Measurements from ENCODE around the gene PKP3.
"Not testable (repeated sequence)": the region's sequence is repeated elsewhere in the genome, so short reads cannot be mapped to it uniquely, and the experiment has no call there.

Gene PKP3

DNA sequence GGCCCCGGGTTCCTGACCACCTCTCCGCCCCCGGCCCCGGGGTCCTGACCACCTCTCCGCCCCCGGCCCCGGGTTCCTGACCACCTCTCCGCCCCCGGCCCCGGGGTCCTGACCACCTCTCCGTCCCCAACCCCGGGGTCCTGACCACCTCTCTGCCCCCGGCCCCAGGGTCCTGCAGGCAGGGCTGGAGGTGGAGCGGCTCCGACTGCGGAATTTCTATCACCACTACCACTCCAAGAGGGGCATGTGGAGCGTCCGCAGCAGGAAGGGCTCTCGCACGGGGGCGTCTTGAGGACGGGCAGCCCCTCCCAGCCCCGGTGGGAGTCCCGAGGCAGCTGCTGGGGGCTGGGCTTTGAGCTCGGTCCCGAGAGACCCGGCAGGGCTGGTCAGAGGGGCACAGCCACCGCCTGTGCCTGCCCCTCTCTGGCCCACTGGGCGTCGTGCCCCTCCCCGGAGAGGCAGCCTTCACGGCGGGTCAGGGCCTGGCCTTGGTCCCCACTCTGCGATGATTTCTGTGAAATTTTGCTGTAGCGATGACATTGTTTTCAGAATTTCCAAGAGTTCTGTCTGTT is 12.4 kb upstream of the PKP3 start:
- no peak overlapping the region for H3K27ac Mint-ChIP-seq
- H3K9me3 Mint-ChIP-seq = no peaks in the 10 kb centered on the region
- peaks cover 49% of the 10 kb centered on the region for H3K27me3 Mint-ChIP-seq
- no peaks in the 10 kb centered on the region for H3K36me3 Mint-ChIP-seq
- no peak for ATAC-seq
- H3K4me3 Mint-ChIP-seq = no peak overlapping the region
- no peaks in the 10 kb centered on the region for H3K4me1 Mint-ChIP-seq

- peaks cover 2% of the 10 kb centered on the region for H3K9me3 Mint-ChIP-seq
Measured at GRCh38 chr11:382081-382629, 11.9 kb upstream of the PKP3 start.

DNA sequence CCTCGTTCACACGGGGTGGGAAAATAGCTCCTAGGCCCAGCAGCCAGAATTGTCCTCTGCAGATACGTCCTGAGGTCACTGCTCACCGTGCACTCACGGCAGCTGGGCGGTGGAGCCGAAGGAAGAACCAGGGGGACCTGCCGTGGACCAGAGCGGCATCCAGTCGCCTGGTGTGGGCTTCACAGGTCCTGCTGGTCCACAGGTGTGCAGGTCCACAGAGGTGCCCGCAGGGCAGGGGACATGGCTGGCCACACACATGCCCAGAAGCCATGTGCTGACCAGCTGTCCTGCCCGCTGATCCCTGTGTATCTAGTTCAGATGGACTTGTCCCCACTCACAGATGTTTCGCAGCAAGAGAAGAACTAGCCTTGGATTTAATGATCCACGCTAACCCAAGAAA is 10.6 kb upstream of the PKP3 start:
- H3K4me3 Mint-ChIP-seq = no peak overlapping the region

More at GRCh38 chr11:382081-382629, 11.9 kb upstream of the PKP3 start:
- no peak overlapping the region for H3K27ac Mint-ChIP-seq
- H3K36me3 Mint-ChIP-seq = no peaks in the 10 kb centered on the region
- H3K4me3 Mint-ChIP-seq = no peak overlapping the region
- H3K4me1 Mint-ChIP-seq = no peaks in the 10 kb centered on the region
- ATAC-seq = no peak
- H3K27me3 Mint-ChIP-seq = peaks cover 49% of the 10 kb centered on the region

GRCh38 chr11:384511-384910 is 9.5 kb upstream of the PKP3 start:
- no peak overlapping the region for H3K27ac Mint-ChIP-seq
- H3K27me3 Mint-ChIP-seq = peaks cover 27% of the 10 kb centered on the region
- H3K9me3 Mint-ChIP-seq = peaks cover 4% of the 10 kb centered on the region
- no peaks in the 10 kb centered on the region for H3K36me3 Mint-ChIP-seq
- H3K4me1 Mint-ChIP-seq = no peaks in the 10 kb centered on the region
- no peak for ATAC-seq
- H3K4me3 Mint-ChIP-seq = no peak overlapping the region

More for the DNA sequence above, 10.6 kb upstream of the PKP3 start:
- Mint-ChIP-seq H3K9me3 (peaks cover 4% of the 10 kb centered on the region), H3K27ac (no peak overlapping the region), H3K36me3 (no peaks in the 10 kb centered on the region), H3K27me3 (peaks cover 37% of the 10 kb centered on the region), H3K4me1 (no peaks in the 10 kb centered on the region)
- no peak for ATAC-seq

DNA sequence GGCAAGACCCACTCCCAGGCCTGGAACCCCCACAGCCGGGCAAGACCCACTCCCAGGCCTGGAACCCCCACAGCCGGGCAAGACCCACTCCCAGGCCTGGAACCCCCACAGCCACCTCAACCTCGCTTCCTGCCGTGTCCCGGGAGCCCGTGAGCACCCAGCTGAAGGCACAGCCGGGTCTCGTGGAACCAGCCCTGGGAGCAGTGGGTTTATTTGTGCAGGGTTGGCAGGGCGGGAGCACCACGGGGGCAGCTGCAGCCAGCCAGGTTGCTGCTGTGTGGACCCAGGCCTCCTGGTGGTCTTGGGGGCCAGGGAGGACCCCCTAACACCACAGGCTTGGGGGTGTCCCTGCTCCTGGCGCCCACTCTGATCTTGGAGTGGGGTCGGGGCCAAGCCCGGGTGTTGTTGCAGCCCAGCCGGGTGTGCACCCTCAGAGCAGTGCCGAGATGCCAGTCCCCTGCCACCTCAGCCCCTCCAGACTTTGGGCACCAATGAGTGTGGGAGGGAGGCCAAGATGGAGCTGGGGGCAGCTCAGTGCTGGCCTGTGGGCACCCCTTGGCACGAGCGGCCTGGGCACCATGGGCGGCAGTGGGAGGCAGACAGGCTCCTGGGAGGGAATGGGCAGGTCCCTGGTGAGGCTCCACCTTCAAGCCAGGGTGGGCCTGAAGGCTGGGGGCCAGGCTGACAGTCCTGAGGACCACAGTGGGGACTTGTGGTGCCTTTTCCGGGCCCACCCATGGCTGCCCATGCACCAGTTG is 8.2 kb upstream of the PKP3 start:
- Mint-ChIP-seq H3K27ac (no peak overlapping the region), H3K27me3 (peaks cover 27% of the 10 kb centered on the region), H3K4me1 (no peaks in the 10 kb centered on the region), H3K9me3 (peaks cover 4% of the 10 kb centered on the region), H3K36me3 (no peaks in the 10 kb centered on the region), H3K4me3 (no peak overlapping the region)
- ATAC-seq = no peak

DNA sequence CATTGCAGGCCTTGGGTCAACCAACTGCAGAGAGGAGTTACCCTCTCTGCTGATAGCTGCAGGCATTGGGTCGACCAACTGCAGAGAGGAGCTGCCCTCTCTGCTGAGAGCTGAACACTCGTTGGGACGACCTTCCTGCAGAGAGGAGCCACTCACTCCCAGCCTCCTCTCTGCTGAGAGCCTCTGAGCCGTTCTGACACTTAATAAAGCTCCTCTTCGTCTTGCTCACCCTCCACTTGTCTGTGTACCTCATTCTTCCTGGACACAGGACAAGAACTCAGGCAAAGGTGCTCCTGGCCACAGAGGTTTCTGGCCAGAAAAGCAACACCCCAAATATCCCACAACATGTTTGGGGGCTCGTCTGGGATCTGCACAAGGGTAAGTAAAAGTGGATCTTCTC is 7.5 kb upstream of the PKP3 start:
- Mint-ChIP-seq H3K27me3 (peaks cover 27% of the 10 kb centered on the region), H3K4me1 (no peaks in the 10 kb centered on the region), H3K4me3 (no peak overlapping the region), H3K36me3 (no peaks in the 10 kb centered on the region), H3K9me3 (peaks cover 4% of the 10 kb centered on the region), H3K27ac (no peak overlapping the region)
- no peak for ATAC-seq

DNA sequence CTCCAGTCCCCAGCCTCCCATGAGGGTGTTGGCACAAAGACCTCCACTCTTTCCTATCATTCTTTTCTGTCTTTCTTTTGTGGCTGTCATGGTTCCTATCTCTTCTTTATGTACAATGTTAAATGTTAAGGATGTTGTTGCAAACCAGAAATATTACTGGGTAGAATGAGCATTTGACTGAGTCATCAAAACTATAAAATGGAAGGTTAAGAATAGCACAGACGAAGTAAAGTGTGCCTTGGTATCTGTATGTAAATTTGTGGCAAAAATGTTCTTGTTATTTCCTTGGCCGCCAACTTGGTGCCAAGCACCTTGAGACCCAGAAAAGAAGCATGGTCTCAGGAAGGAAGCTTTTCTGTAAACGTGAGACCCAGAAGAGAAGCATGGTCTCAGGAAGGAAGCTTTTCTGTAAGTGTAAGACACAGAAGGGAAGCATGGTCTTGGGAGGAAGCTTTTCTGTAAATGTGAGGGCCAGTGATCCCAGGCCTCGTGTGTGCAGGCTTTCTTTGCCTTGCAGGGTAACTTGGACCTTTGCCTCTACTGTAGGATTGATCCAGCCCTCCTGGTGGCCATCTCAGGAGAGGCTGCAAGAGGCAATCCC is 6.7 kb upstream of the PKP3 start:
- ATAC-seq = no peak
- Mint-ChIP-seq H3K4me3 (no peak overlapping the region), H3K27me3 (peaks cover 20% of the 10 kb centered on the region), H3K9me3 (peaks cover 4% of the 10 kb centered on the region), H3K27ac (no peak overlapping the region), H3K36me3 (no peaks in the 10 kb centered on the region), H3K4me1 (no peaks in the 10 kb centered on the region)

DNA sequence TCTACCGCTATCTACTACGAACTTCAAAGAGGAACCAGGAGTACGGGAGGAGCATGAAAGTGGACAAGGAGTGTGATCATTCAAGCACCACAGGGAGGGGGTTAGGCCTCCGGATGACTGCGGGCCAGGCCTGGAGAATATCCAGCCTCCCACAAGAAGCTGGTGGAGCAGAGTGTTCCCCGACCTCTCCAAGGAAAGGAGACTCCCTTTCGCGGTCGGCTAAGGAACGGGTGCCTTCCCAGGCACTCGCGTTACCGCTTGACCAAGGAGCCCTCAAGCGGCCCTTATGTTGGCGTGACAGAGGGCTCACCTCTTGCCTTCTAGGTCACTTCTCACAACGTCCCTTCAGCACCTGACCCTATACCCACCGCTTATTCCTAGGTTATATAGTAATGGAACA is 4.6 kb upstream of the PKP3 start:
- not testable (repeated sequence) for H3K9me3 Mint-ChIP-seq, H3K27ac Mint-ChIP-seq, H3K4me3 Mint-ChIP-seq, H3K36me3 Mint-ChIP-seq, H3K27me3 Mint-ChIP-seq, H3K4me1 Mint-ChIP-seq, ATAC-seq

DNA sequence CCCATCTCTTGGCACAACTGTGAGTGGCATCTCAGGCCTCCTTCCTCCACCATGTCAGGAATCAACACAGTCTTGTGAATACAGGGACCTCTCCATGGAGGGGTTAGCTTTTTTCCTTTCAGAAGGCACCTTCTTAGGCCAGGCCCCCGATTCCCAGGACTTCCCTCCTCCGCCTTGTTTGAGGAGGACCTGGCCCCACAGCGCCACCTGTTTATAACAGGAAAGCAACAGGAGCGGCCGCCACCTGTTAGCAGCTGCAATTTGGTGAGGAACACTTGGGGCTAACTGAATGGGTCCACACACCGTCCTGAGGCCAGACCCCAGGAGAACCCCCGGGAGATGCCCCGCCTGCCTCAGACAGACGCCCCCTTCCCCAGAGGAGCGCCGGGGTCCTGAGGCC is 3.8 kb upstream of the PKP3 start:
- H3K9me3 Mint-ChIP-seq = peaks cover 4% of the 10 kb centered on the region
- no peak for ATAC-seq
- H3K27me3 Mint-ChIP-seq = peaks cover 8% of the 10 kb centered on the region
- H3K4me3 Mint-ChIP-seq = no peak overlapping the region
- no peak overlapping the region for H3K27ac Mint-ChIP-seq
- no peaks in the 10 kb centered on the region for H3K36me3 Mint-ChIP-seq
- H3K4me1 Mint-ChIP-seq = no peaks in the 10 kb centered on the region

GRCh38 chr11:391117-392017 is 2.6 kb upstream of the PKP3 start:
- H3K4me1 Mint-ChIP-seq = peaks cover 4% of the 10 kb centered on the region
- no peak overlapping the region for H3K27ac Mint-ChIP-seq
- peaks cover 8% of the 10 kb centered on the region for H3K27me3 Mint-ChIP-seq
- H3K9me3 Mint-ChIP-seq = peaks cover 4% of the 10 kb centered on the region
- ATAC-seq = no peak
- H3K4me3 Mint-ChIP-seq = no peak overlapping the region
- no peaks in the 10 kb centered on the region for H3K36me3 Mint-ChIP-seq

DNA sequence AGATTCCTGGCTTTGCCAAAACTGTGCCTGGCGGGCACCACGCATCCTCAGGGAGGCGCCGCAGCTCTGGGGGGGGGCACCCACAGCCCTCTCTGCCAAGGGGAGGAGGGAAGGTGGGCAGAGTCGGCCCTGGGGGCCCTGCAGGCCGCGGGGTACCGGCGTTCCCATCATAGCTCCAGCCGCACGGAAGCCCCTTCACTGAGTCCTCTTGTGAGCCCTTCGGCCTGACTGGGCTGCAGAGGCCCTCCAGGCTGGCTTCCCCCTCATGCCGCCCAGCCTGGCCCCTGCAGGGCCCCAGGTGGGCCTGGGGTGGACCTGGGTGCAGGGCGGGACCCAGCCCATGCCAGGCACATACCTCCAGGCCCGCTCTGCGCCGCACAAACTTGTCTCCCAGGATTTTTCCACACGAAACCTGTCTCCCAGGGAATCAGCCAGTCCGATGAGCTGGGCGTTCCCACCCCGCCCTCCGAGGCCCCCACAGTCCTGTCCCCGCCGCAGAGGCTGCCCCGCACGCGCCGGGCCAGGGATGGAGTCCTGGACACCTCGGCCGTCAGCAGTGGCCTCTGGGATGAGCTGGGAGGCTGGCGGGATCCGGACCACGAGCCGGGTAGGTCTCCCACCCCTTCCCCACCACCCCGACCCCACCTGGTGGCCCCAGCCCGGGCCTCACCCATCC is 1.8 kb upstream of the PKP3 start:
- H3K36me3 Mint-ChIP-seq = no peaks in the 10 kb centered on the region
- ATAC-seq = no peak
- no peak overlapping the region for H3K4me3 Mint-ChIP-seq
- peaks cover under 1% of the 10 kb centered on the region for H3K9me3 Mint-ChIP-seq
- no peak overlapping the region for H3K27ac Mint-ChIP-seq
- peaks cover 5% of the 10 kb centered on the region for H3K4me1 Mint-ChIP-seq
- H3K27me3 Mint-ChIP-seq = peaks cover 8% of the 10 kb centered on the region

DNA sequence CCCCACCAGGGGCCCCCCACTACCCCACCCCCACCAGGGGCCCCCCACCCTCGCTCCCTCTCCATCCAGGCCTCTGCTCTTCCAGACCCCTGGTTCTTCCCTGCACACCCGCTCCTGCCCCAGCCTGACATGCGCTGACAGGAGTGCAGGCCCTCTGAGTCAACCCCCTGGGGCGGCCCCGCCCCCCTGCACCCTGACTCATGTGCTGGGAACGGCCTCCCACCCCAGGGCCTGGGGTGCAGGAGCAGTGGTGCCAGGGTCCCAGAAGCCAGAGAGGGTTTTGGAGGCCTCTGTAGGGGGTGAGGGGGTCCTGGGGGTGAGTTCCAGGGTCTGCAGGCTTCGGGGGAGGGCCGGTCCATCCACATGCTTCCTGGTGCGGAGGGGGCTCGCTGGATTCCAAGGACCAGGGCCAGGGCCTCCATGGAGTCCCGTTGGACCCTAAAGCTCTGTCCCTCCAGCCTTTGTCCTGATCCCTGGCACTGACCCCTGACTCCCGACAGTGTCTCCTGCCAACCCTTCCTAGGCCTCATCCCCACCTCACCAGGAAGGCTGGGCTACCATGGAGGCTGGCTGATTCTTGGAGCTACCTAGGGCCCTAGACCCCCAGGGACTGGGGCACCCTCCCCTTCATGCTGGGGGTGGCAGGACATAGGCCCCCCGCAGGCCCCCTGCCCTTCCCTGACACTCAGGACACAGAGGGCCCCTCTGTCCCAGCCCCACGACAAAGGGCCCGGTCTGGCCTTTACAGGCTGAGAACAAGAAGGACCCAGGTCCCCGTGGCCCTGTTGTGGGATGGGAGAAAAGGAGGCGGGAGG is 583 bp upstream of the PKP3 start:
- Mint-ChIP-seq H3K27me3 (peaks cover 8% of the 10 kb centered on the region), H3K4me3 (no peak overlapping the region), H3K36me3 (no peaks in the 10 kb centered on the region), H3K9me3 (no peaks in the 10 kb centered on the region), H3K4me1 (peaks cover 5% of the 10 kb centered on the region), H3K27ac (no peak overlapping the region)
- ATAC-seq = no peak

DNA sequence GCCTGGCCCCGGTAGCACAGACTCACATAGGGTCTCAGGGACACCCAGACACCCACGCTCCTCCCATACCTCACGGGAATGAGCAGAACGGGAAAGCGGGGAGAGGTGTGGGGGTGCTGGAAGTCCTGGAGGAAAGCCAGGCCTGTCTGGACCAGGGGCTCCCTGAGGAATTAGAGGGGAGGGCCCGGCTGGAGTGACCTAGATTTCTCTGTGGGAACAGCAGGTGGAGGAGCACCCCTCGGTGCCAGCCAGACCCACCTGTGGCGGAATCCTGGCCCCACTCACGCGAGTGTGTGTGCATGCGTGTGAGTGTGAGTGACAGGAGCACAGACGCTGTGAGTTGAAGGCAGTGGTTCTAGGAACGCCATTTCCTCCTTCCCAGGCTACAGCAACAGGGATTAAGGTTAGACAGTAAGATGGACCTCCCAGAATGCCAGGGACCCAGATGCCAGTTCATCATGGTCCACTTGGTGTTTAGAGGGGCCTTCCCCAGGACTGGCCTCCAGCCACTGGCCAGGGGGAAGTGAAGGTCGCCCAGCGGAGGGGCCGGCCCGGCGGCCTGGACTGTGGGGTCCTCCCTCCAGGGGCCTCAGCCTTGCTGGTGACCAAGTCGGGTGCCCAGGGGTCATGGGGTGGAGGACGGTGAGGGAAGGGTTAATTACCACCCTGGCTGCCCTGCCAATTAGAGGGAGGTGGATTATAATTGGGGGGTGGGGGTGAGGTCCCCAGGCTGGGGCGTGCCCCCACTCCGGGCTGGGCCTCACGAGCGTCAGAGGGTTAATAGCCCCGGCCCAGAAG is 1.0 kb downstream of the PKP3 start:
- H3K27me3 Mint-ChIP-seq = peaks cover 19% of the 10 kb centered on the region
- no peak overlapping the region for H3K4me3 Mint-ChIP-seq
- no peaks in the 10 kb centered on the region for H3K36me3 Mint-ChIP-seq
- peaks cover 16% of the 10 kb centered on the region for H3K4me1 Mint-ChIP-seq
- ATAC-seq = no peak
- peaks cover 2% of the 10 kb centered on the region for H3K9me3 Mint-ChIP-seq
- no peak overlapping the region for H3K27ac Mint-ChIP-seq
